ENCODE measurements around the gene ZNF664. TPM values are rescaled to one million over a fixed set of nuclear protein-coding genes. Genes with fewer than 3 reads are reported as not detected.

Gene ZNF664
- total and polyA plus RNA-seq, 9 of the 15 experiments (the other 6 are each of a cell fraction or from before 2014, with no cell fraction given): 3.3 to 101 (median 63.6) TPM

DNA sequence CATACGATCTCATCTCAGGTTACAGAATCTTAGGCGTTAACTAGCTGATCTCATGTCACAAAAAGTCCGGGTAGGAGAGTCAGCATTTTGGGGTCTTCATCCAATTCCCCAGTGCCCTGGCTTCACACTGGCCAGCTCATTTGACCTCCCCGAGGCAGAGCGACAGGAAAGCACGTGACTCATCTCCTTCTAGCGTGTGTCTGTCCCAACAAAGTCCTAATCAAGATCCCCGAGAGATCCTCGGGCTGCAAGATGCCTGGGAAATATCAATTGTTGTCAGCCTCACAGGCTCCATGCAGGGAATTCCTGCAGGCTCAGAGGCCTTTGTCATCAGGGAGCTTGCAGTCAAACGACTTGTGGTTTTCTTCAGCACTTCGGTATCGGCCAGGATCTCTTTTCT, 57.5 kb downstream of the ZNF664 start (continued):
- TF ChIP-seq ZNF57 (CRISPR knock-in tag; IDR thresholded peaks at IDR 0.05) (no peak), POLR3A (IDR thresholded peaks at IDR 0.05; ENCODE audit: borderline replicate concordance, extremely low read depth, insufficient read depth, insufficient read length) (no peak), HCFC1 (IDR thresholded peaks at IDR 0.05; ENCODE audit: low read depth, low read length) (no peak), MTA2 (IDR thresholded peaks at IDR 0.05; ENCODE audit: low read depth) (no peak), ZNF561 (CRISPR knock-in tag; conservative IDR thresholded peaks at IDR 0.05) (no peak), ZNF316 (IDR thresholded peaks at IDR 0.05) (no peak), JUN (IDR thresholded peaks at IDR 0.05; ENCODE audit: borderline replicate concordance, low read depth, low read length) (no peak), JUN (CRISPR knock-in tag; IDR thresholded peaks at IDR 0.05; ENCODE audit: borderline replicate concordance) (no peak), MTF1 (CRISPR knock-in tag; IDR thresholded peaks at IDR 0.05; ENCODE audit: borderline replicate concordance) (no peak), TRIM24 (IDR thresholded peaks at IDR 0.05) (no peak), MYBL2 (IDR thresholded peaks at IDR 0.05; ENCODE audit: low read depth) (no peak), MYBL2 (CRISPR knock-in tag; IDR thresholded peaks at IDR 0.05; ENCODE audit: borderline replicate concordance) (no peak), GATA2 (CRISPR knock-in tag; IDR thresholded peaks at IDR 0.05) (no peak), ZNF699 (CRISPR knock-in tag; IDR thresholded peaks at IDR 0.05; ENCODE audit: insufficient replicate concordance) (no peak), ZKSCAN1 (IDR thresholded peaks at IDR 0.05; ENCODE audit: low read depth, low read length) (no peak), SAP30 (IDR thresholded peaks at IDR 0.05; ENCODE audit: borderline replicate concordance, insufficient read depth, low read depth, low read length, poor library complexity, severe bottlenecking) (no peak), SREBF2 (CRISPR knock-in tag; IDR thresholded peaks at IDR 0.05) (no peak), ARID1B (IDR thresholded peaks at IDR 0.05) (no peak), RCOR1 (IDR thresholded peaks at IDR 0.05; ENCODE audit: borderline replicate concordance in 1 of 2, low read depth in 2 of 2, low read length in 2 of 2) (no peak)
- TF ChIP-seq, protein P1, sequence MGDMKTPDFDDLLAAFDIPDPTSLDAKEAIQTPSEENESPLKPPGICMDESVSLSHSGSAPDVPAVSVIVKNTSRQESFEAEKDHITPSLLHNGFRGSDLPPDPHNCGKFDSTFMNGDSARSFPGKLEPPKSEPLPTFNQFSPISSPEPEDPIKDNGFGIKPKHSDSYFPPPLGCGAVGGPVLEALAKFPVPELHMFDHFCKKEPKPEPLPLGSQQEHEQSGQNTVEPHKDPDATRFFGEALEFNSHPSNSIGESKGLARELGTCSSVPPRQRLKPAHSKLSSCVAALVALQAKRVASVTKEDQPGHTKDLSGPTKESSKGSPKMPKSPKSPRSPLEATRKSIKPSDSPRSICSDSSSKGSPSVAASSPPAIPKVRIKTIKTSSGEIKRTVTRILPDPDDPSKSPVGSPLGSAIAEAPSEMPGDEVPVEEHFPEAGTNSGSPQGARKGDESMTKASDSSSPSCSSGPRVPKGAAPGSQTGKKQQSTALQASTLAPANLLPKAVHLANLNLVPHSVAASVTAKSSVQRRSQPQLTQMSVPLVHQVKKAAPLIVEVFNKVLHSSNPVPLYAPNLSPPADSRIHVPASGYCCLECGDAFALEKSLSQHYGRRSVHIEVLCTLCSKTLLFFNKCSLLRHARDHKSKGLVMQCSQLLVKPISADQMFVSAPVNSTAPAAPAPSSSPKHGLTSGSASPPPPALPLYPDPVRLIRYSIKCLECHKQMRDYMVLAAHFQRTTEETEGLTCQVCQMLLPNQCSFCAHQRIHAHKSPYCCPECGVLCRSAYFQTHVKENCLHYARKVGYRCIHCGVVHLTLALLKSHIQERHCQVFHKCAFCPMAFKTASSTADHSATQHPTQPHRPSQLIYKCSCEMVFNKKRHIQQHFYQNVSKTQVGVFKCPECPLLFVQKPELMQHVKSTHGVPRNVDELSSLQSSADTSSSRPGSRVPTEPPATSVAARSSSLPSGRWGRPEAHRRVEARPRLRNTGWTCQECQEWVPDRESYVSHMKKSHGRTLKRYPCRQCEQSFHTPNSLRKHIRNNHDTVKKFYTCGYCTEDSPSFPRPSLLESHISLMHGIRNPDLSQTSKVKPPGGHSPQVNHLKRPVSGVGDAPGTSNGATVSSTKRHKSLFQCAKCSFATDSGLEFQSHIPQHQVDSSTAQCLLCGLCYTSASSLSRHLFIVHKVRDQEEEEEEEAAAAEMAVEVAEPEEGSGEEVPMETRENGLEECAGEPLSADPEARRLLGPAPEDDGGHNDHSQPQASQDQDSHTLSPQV (IDR thresholded peaks at IDR 0.05): no peak
- TF ChIP-seq, protein P2, sequence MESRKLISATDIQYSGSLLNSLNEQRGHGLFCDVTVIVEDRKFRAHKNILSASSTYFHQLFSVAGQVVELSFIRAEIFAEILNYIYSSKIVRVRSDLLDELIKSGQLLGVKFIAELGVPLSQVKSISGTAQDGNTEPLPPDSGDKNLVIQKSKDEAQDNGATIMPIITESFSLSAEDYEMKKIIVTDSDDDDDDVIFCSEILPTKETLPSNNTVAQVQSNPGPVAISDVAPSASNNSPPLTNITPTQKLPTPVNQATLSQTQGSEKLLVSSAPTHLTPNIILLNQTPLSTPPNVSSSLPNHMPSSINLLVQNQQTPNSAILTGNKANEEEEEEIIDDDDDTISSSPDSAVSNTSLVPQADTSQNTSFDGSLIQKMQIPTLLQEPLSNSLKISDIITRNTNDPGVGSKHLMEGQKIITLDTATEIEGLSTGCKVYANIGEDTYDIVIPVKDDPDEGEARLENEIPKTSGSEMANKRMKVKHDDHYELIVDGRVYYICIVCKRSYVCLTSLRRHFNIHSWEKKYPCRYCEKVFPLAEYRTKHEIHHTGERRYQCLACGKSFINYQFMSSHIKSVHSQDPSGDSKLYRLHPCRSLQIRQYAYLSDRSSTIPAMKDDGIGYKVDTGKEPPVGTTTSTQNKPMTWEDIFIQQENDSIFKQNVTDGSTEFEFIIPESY (CRISPR knock-in tag; IDR thresholded peaks at IDR 0.05): no peak
- TF ChIP-seq, protein P3, sequence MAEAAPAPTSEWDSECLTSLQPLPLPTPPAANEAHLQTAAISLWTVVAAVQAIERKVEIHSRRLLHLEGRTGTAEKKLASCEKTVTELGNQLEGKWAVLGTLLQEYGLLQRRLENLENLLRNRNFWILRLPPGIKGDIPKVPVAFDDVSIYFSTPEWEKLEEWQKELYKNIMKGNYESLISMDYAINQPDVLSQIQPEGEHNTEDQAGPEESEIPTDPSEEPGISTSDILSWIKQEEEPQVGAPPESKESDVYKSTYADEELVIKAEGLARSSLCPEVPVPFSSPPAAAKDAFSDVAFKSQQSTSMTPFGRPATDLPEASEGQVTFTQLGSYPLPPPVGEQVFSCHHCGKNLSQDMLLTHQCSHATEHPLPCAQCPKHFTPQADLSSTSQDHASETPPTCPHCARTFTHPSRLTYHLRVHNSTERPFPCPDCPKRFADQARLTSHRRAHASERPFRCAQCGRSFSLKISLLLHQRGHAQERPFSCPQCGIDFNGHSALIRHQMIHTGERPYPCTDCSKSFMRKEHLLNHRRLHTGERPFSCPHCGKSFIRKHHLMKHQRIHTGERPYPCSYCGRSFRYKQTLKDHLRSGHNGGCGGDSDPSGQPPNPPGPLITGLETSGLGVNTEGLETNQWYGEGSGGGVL (CRISPR knock-in tag; IDR thresholded peaks at IDR 0.05): no peak
